ENCODE data around the gene ADAM22. TPM values are rescaled to one million over a fixed set of nuclear protein-coding genes. Genes with fewer than 3 reads are reported as not detected.

The ADAM22 gene
- total RNA-seq, 1 donor from 2014 or later, result 0.53 TPM

Other genes starting within 250 kb of the ADAM22 start
- gene SLC25A40, start 57.9 kb upstream of the ADAM22 start, total RNA-seq, result 8.0 TPM
- 2.4 TPM for gene DBF4, start 57.8 kb upstream of the ADAM22 start, total RNA-seq